BE2C (cell line): ENCODE measurements around the gene CRB2.

Experiments
- DNase-seq: peaks from one replicate; pipeline ENCODE4 v3.0.0-alpha.2; 2020
- H3K27me3 ChIP-seq: fragments of 250-450 bp; sonication (Bioruptor Pico); 2 replicates; pipeline ENCODE4 v1.5.1; 2020; ENCODE audit warnings: mild to moderate bottlenecking
- H3K36me3 ChIP-seq: fragments of 250-450 bp; sonication (Bioruptor Pico); 2 replicates; pipeline ENCODE4 v1.5.1; 2020; ENCODE audit warnings: mild to moderate bottlenecking
- H3K4me1 ChIP-seq: fragments of 250-450 bp; sonication (Bioruptor Pico); 2 replicates; pipeline ENCODE4 v1.5.1; 2020
- H3K4me3 ChIP-seq: 2 replicates; pipeline ENCODE4 v1.5.1; 2011; ENCODE audit warnings: low read depth, low read length
- H3K9me3 ChIP-seq: fragments of 250-450 bp; sonication (Bioruptor Pico); 2 replicates; pipeline ENCODE4 v1.5.1; 2020
- TF ChIP-seq, protein P1 (sequence below): IDR thresholded peaks from 2 replicates; pipeline ENCODE4 v1.5.1; 2012; ENCODE audit warnings: mild to moderate bottlenecking, low read depth, low read length

Gene CRB2

DNA sequence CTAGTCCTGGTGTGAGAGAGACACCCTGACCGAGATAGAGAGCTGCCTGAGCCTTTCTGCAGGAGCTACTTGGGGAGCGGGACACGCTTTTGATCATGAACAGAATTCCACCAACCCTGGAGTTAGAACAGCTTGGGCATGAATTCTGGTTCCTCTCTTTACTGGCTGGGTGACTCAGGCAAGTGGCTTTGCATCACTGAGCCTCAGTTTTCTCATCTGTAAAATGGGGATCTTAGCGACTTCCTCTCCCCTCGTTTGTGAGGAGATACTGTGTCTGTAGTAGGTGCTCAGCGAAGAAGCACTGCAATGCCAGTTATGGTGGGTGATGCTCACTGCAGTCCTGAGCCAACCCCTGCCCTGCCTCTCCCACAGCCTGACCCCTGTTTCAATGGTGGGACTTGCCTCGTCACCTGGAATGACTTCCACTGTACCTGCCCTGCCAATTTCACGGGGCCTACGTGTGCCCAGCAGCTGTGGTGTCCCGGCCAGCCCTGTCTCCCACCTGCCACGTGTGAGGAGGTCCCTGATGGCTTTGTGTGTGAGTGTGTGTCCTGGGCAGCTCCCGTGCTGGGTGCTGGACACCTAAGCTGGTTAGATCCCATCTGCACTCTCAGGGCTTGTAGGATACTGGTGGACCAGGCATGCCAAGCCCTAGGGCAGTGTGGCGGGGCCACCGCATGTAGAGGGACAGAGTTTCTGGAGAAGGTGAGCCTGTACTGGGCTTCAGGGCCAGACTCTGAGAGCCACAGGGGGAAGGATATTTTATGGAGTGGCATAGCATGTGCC lies 16.0 kb downstream of the CRB2 start:
- no peaks in the 10 kb centered on the region for H3K9me3 ChIP-seq
- TF ChIP-seq, protein P1, sequence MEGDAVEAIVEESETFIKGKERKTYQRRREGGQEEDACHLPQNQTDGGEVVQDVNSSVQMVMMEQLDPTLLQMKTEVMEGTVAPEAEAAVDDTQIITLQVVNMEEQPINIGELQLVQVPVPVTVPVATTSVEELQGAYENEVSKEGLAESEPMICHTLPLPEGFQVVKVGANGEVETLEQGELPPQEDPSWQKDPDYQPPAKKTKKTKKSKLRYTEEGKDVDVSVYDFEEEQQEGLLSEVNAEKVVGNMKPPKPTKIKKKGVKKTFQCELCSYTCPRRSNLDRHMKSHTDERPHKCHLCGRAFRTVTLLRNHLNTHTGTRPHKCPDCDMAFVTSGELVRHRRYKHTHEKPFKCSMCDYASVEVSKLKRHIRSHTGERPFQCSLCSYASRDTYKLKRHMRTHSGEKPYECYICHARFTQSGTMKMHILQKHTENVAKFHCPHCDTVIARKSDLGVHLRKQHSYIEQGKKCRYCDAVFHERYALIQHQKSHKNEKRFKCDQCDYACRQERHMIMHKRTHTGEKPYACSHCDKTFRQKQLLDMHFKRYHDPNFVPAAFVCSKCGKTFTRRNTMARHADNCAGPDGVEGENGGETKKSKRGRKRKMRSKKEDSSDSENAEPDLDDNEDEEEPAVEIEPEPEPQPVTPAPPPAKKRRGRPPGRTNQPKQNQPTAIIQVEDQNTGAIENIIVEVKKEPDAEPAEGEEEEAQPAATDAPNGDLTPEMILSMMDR = no peak
- H3K4me1 ChIP-seq = peaks cover 5% of the 10 kb centered on the region
- no peak for DNase-seq
- H3K36me3 ChIP-seq = no peaks in the 10 kb centered on the region
- H3K27me3 ChIP-seq = peaks cover 40% of the 10 kb centered on the region
- H3K4me3 ChIP-seq = no peak overlapping the region

DNA sequence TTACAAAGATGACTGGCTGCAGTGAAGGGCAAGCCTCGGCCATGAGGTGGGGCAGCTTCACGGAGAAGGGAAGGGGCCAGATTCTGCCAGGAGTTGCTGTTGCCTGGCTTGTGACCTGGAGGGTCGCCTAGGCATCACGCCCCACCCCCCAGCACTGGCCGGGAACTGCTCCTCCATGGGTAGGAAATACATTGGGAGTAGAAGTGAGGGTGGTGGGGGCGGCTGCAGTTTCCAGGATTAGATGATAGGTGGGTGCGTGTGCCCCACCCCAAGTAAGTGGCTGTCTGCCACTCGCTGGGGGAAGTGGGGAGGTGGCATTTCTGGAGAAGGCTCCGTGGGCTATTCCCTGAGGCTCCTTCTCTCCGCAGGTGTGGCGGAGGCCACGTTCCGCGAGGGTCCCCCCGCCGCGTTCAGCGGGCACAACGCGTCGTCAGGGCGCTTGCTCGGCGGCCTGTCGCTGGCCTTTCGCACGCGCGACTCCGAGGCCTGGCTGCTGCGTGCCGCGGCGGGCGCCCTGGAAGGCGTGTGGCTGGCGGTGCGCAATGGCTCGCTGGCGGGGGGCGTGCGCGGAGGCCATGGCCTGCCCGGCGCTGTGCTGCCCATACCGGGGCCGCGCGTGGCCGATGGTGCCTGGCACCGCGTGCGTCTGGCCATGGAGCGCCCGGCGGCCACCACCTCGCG lies 16.9 kb downstream of the CRB2 start:
- no peak for DNase-seq
- peaks cover 11% of the 10 kb centered on the region for H3K4me1 ChIP-seq
- H3K4me3 ChIP-seq = no peak overlapping the region
- TF ChIP-seq, protein P1 = no peak
- H3K36me3 ChIP-seq = no peaks in the 10 kb centered on the region
- H3K9me3 ChIP-seq = no peaks in the 10 kb centered on the region
- peaks cover 40% of the 10 kb centered on the region for H3K27me3 ChIP-seq

DNA sequence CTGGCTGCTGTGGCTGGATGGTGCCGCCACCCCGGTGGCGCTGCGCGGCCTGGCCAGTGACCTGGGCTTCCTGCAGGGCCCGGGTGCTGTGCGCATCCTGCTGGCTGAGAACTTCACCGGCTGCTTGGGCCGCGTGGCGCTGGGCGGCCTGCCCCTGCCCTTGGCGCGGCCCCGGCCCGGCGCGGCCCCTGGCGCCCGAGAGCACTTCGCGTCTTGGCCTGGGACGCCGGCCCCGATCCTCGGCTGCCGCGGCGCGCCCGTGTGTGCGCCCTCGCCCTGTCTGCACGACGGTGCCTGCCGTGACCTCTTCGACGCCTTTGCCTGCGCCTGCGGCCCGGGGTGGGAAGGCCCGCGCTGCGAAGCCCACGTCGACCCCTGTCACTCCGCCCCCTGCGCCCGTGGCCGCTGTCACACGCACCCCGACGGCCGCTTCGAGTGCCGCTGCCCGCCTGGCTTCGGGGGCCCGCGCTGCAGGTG lies 17.5 kb downstream of the CRB2 start:
- Histone ChIP-seq H3K36me3 (no peaks in the 10 kb centered on the region), H3K4me3 (peak overlapping the region; percentile 20; the same call in 1 of the 2 replicates), H3K27me3 (peaks cover 40% of the 10 kb centered on the region), H3K4me1 (peaks cover 16% of the 10 kb centered on the region), H3K9me3 (no peaks in the 10 kb centered on the region)
- no peak for DNase-seq
- TF ChIP-seq, protein P1 = no peak

DNA sequence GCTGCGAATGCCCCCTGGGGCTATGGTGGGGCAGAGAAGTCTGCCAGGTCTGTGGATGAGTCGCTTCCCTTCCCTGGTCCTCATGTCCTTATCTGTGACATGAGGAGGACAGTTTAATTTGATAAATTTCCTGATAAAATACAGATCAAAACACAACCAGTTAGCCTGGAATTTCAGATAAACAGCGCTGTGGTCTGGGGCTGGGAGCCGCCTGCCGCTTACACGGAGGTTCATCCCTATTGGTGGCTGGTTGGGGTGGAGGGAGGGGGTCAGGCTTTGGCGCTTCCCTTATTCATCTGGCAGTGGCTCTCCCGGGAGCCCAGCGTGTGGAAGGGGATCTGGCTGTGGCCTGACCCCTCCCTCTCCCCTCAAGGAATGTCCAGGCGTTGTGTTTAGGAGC lies 17.9 kb downstream of the CRB2 start:
- Histone ChIP-seq H3K4me1 (peaks cover 16% of the 10 kb centered on the region), H3K4me3 (peak overlapping the region; percentile 20; the same call in 1 of the 2 replicates), H3K27me3 (peaks cover 40% of the 10 kb centered on the region), H3K36me3 (no peaks in the 10 kb centered on the region), H3K9me3 (no peaks in the 10 kb centered on the region)
- TF ChIP-seq, protein P1 = no peak
- DNase-seq = peak; percentile 68

DNA sequence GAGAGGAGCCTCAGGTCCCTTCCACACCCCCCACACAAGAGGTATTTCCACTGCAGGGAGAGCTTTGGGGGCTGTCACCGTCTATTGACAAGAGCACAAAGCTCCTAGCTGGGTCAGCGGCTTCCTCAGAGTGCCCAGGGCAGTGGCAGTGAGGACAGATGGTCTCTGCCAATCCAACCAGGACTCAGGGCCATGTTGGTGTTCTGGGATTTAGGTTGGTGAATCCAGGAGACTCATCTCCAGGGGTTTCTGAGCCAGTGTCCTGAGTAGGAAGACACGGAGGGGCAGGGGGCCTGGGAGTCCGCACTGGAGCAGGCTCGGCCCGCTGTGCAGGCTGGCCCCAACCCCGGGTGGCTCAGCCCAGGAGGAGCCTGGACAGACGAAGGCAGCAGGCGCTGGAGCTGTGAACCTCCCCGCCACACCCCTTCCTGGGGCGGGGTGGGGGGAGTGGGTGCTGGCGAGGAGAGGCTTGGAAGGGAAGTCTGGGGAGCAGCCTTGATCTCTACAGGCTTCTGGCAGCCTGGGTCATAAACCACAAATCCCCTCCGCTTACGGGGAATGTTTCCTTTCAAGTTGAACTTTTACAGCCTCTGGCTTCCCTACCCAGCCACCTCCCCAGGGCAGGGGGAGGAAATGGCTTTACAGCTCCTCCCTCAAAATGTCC lies 19.6 kb downstream of the CRB2 start:
- Histone ChIP-seq H3K9me3 (no peaks in the 10 kb centered on the region), H3K27me3 (peaks cover 37% of the 10 kb centered on the region), H3K36me3 (no peaks in the 10 kb centered on the region), H3K4me3 (no peak overlapping the region), H3K4me1 (peaks cover 16% of the 10 kb centered on the region)
- TF ChIP-seq, protein P1 = no peak
- no peak for DNase-seq
